Measurements from ENCODE around the gene DTYMK. TPM values are rescaled to one million over a fixed set of nuclear protein-coding genes. Genes with fewer than 3 reads are reported as not detected.

The DTYMK gene
- total and polyA plus RNA-seq, 10 donors: 14.0 to 38.9 (median 19.4) TPM

Other genes with a start within 250 kb of the DTYMK start
- 100 to 1,000 TPM; 127 to 217 (median 167) TPM for gene STK25, start 178.2 kb downstream of the DTYMK start, total RNA-seq
- gene STK25, start 178.2 kb downstream of the DTYMK start, polyA plus RNA-seq: 100 to 1,000 TPM; 133 to 254 (median 213) TPM
- 10 to 100 TPM in 4 of 7 donors, 1 to 10 TPM in 3; 6.5 to 19.4 (median 13.0) TPM for gene BOK, start 128.1 kb downstream of the DTYMK start, total RNA-seq
- gene BOK, start 128.1 kb downstream of the DTYMK start, polyA plus RNA-seq: 1 to 10 TPM; 3.0 to 7.2 (median 4.5) TPM
- gene THAP4, start 49.7 kb downstream of the DTYMK start, total RNA-seq: 10 to 100 TPM; 23.5 to 31.5 (median 28.8) TPM
- gene THAP4, start 49.7 kb downstream of the DTYMK start, polyA plus RNA-seq: 10 to 100 TPM; 21.0 to 27.7 (median 23.5) TPM
- gene ATG4B, start 49.1 kb downstream of the DTYMK start, total RNA-seq: 100 to 1,000 TPM in 3 of 7 donors, 10 to 100 TPM in 4; 80.0 to 114 (median 97.2) TPM
- 10 to 100 TPM; 31.1 to 74.5 (median 44.6) TPM for gene ATG4B, start 49.1 kb downstream of the DTYMK start, polyA plus RNA-seq
- 10 to 100 TPM; 18.2 to 51.1 (median 37.9) TPM for gene ING5, start 15.2 kb upstream of the DTYMK start, total RNA-seq
- gene ING5, start 15.2 kb upstream of the DTYMK start, polyA plus RNA-seq: 10 to 100 TPM; 32.6 to 36.4 (median 34.6) TPM
- gene D2HGDH, start 47.8 kb upstream of the DTYMK start, total RNA-seq: 10 to 100 TPM; 18.8 to 51.5 (median 32.3) TPM
- 10 to 100 TPM; 20.8 to 69.8 (median 67.0) TPM for gene D2HGDH, start 47.8 kb upstream of the DTYMK start, polyA plus RNA-seq
- gene GAL3ST2, start 90.0 kb upstream of the DTYMK start, total RNA-seq: under 1 TPM in 2 of 7 donors, not detected in 5; 0.25 to 0.85 TPM
- gene GAL3ST2, start 90.0 kb upstream of the DTYMK start, polyA plus RNA-seq: not detected
- gene NEU4, start 122.4 kb upstream of the DTYMK start, total RNA-seq: 1 to 10 TPM in 2 of 7 donors, under 1 TPM in 2, not detected in 3; 0.32 to 1.9 (median 0.85) TPM
- under 1 TPM; 0.04 to 0.22 (median 0.08) TPM for gene NEU4, start 122.4 kb upstream of the DTYMK start, polyA plus RNA-seq
- 1 to 10 TPM; 3.1 to 7.9 (median 5.4) TPM for gene PDCD1, start 172.1 kb upstream of the DTYMK start, total RNA-seq
- 1 to 10 TPM; 2.7 to 7.3 (median 5.2) TPM for gene PDCD1, start 172.1 kb upstream of the DTYMK start, polyA plus RNA-seq
- 1 to 10 TPM in 4 of 7 donors, under 1 TPM in 3; 0.34 to 2.2 (median 1.0) TPM for gene RTP5, start 182.9 kb upstream of the DTYMK start, total RNA-seq
- under 1 TPM; 0.39 to 0.93 (median 0.49) TPM for gene RTP5, start 182.9 kb upstream of the DTYMK start, polyA plus RNA-seq

Data from spleen (tissue), 10 donors.